Upper lobe of left lung (tissue), 6 donors: ENCODE data around the gene EFNA3. TPM values are rescaled to one million over a fixed set of nuclear protein-coding genes. Genes with fewer than 3 reads are reported as not detected.

Source experiments
- ATAC-seq, 2 donors: fragments of 200-7000 bp; cut with Tn5 transposase; one replicate each; pipeline ENCODE4 v1.9.1; 2022; ENCODE audit warnings: mild to moderate bottlenecking in 2 of 2, moderate library complexity in 2 of 2; ENCODE audit not compliant: low FRiP score in 2 of 2
- DNase-seq, 2 donors: peaks; one replicate each; pipeline ENCODE4 v3.0.0-alpha.2; 2019 to 2020
- H3K27ac ChIP-seq, 4 donors: fragments of 200-600 bp; sonication (generic); one replicate each; pipeline ENCODE4 v1.5.1; 2016 to 2019
- H3K27me3 ChIP-seq, 4 donors: fragments of 200-600 bp; sonication (generic); one replicate each; pipeline ENCODE4 v1.5.1; 2017 to 2019
- H3K36me3 ChIP-seq, 4 donors: fragments of 200-600 bp; sonication (generic); one replicate each; pipeline ENCODE4 v1.5.1; 2016 to 2019
- H3K4me1 ChIP-seq, 4 donors: fragments of 200-600 bp; sonication (generic); one replicate each; pipeline ENCODE4 v1.5.1; 2018 to 2019
- H3K4me3 ChIP-seq, 4 donors: fragments of 200-600 bp; sonication (generic); one replicate each; pipeline ENCODE4 v1.5.1; 2017 to 2019; ENCODE audit warnings: mild to moderate bottlenecking in 2 of 4, moderate library complexity in 1 of 4
- H3K9me3 ChIP-seq, 4 donors: fragments of 200-600 bp; sonication (generic); one replicate each; pipeline ENCODE4 v1.5.1; 2018 to 2019
- EP300 ChIP-seq, 4 donors: sonication (generic); formaldehyde crosslinking; IDR thresholded peaks; one replicate each; pipeline ENCODE4 v1.5.1; 2017; ENCODE audit warnings: antibody characterized with exemption in 4 of 4, control low read depth in 2 of 4
- POLR2A ChIP-seq, 4 donors: fragments of 450-650 bp; IDR thresholded peaks; one replicate each; pipeline ENCODE4 v1.5.1; 2016 to 2017; ENCODE audit warnings: antibody characterized with exemption in 4 of 4, mild to moderate bottlenecking in 2 of 4
- POLR2AphosphoS5 ChIP-seq, 2 donors: sonication (generic); formaldehyde crosslinking; IDR thresholded peaks; one replicate each; pipeline ENCODE4 v1.5.1; 2017; ENCODE audit warnings: antibody characterized with exemption in 2 of 2
- WGBS, 2 donors: methylation state at CpG; one replicate each; pipeline ENCODE4 v1.1.5; 2017 to 2018; 5-methylcytosine and 5-hydroxymethylcytosine counted together
- total RNA-seq, 6 donors: library from RNA; depleted of rRNA in 4 of 6; stranded (reverse); fragments of >200 nt in 4 of 6; gene quantifications; one replicate each; pipeline versions ENCODE4 v1.1.0 to v1.2.1, GENCODE V29; 2016 to 2021
- TF ChIP-seq, protein P1 (sequence below), 6 experiments: fragments of 450-650 bp in 4 of 6; fragments of 200-600 bp in 2 of 6; sonication (generic) in 2 of 6; IDR thresholded peaks; one replicate each; pipeline ENCODE4 v1.5.1; 2016 to 2019; ENCODE audit warnings: antibody characterized with exemption in 6 of 6
- donor health status: DM: no; HTN: no; CAD: no; lungs with moderate emphysema.
- donor health status: DM: no; HTN: yes; CAD: no; lungs with severe emphysema.

EFNA3 gene
- total RNA-seq, 6 donors from 2014 or later: 0.33 to 2.1 (median 1.4) TPM

DNA sequence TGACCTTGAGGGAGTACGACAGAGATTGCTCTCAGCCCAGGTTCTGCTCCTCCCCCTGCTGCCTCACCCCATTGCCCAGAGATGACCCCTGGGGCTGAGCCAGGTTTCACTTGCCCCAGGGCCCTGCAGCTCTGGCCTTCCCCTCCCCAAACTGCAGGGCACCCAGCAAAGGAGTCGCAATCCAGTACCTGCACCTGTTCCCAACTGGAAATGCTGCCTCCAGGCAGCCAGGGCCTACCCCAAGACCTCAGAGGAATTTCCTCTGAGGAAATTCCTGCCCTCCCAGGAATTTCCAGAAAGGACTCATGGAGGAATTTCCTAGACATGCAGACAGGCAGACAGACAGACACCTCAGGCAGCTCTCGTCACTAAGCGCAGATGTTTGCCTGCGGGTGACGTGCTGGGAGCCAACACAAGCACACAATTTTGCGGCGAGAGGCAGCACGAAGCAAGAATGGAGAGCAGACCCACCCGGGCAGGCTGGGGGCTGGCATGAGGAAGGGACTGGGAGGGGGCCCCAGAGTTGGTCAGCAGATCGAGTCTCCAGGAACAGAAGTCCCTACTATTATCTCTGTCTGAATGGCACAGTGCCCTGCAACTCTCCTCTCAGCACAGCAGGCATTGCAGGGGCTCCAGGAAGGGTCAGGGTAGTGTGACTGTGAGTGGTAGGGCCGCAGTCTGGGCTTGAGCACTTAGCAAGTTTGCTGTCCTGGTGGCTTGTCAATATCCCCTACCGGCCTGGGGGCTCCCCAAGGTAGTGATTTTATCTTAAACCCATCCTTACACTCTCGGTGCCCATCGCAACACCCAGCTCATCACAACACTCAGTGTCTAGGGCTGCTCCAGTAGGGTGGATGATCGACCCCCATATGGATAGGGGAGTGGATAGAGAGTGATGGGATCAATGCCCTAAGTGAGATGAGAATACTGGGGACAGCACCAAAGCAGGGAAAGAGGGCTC, 46.1 kb downstream of the EFNA3 start:
- peak in 1 of 2 donors; percentile 69 for DNase-seq
- peaks cover 0 to 5% (median 3%) of the 10 kb centered on the region in 4 donors for H3K27me3 ChIP-seq

DNA sequence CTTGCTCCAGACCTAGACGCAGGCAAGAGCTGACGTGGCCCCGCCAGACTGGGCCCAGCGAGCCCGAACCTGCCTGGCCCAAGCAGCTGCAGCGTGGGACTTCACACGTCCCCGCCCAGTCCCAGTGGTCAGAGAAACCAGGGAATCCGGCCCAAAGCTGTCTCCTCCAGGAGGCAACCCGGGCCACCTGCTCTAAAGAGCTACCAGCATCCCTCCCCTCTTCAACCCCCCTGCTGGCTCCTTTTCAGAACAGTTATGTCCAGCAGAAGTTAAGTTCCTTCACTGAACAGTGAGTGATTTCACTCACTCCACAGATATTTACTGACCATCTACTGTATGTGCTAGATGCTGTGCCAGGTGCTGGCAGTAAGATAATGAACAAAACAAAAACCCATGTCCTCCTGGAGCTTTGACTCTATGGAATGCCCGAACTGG, 46.9 kb downstream of the EFNA3 start:
- peaks cover 35 to 69% (median 54%) of the 10 kb centered on the region in 4 donors for H3K4me1 ChIP-seq
- TF ChIP-seq, protein P1, sequence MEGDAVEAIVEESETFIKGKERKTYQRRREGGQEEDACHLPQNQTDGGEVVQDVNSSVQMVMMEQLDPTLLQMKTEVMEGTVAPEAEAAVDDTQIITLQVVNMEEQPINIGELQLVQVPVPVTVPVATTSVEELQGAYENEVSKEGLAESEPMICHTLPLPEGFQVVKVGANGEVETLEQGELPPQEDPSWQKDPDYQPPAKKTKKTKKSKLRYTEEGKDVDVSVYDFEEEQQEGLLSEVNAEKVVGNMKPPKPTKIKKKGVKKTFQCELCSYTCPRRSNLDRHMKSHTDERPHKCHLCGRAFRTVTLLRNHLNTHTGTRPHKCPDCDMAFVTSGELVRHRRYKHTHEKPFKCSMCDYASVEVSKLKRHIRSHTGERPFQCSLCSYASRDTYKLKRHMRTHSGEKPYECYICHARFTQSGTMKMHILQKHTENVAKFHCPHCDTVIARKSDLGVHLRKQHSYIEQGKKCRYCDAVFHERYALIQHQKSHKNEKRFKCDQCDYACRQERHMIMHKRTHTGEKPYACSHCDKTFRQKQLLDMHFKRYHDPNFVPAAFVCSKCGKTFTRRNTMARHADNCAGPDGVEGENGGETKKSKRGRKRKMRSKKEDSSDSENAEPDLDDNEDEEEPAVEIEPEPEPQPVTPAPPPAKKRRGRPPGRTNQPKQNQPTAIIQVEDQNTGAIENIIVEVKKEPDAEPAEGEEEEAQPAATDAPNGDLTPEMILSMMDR (IDR thresholded peaks at IDR 0.05): no peak
- TF ChIP-seq POLR2A (IDR thresholded peaks at IDR 0.05) (no peak), POLR2AphosphoS5 (IDR thresholded peaks at IDR 0.05) (no peak), EP300 (IDR thresholded peaks at IDR 0.05) (no peak)
- peak in 1 of 2 donors; percentile 67 for DNase-seq

More for the DNA sequence above, 46.1 kb downstream of the EFNA3 start:
- H3K27ac ChIP-seq: peak overlapping the region; percentile 83 to 98 (median 98)
- no peaks in the 10 kb centered on the region for H3K9me3 ChIP-seq
- TF ChIP-seq EP300 (IDR thresholded peaks at IDR 0.05) (peak in 1 of 4 donors; percentile 56), POLR2A (IDR thresholded peaks at IDR 0.05) (peak in 2 of 4 donors; percentile 18), POLR2AphosphoS5 (IDR thresholded peaks at IDR 0.05) (peak in 1 of 2 donors; percentile 25)
- TF ChIP-seq, protein P1 (IDR thresholded peaks at IDR 0.05): no peak
- H3K36me3 ChIP-seq: no peaks in the 10 kb centered on the region
- WGBS, 2 donors: 55 to 78% methylated on average over 13 to 15 of the region's 16 CpGs
- peaks cover 35 to 70% (median 58%) of the 10 kb centered on the region in 4 donors for H3K4me1 ChIP-seq
- ATAC-seq: no peak
- no peak overlapping the region for H3K4me3 ChIP-seq

DNA sequence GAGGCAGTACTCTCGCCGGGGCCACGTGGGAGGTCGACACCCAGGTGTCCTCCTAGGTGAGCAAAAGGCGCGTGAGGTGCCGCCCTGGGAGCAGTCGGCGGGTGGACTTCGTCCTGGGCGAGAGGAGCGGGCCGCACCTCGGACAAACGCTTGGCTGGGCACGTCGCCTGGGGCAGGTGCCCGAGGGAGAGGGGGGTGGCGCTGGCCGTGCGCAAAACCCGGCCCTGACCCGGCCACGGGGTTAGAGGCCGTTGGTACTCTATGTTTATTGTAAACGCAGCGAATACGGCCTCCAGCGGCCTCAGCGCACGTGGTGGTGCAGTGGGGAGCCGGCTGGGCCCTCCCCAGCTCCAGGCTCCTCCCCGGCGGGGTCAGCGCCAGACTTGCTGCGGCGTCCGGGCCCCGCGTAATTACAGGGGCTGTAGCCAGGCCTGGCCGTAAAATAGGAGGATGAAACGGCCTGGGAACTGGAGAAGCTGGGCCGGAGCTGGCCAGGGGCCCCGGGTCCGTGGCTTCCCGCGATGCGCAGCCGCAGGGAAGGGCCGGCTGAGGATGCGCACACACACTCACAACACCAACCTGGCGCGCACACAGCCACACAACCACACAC, 47.4 kb downstream of the EFNA3 start:
- 29 to 42% methylated on average over 24 to 48 of the region's 53 CpGs for WGBS, 2 donors
- Histone ChIP-seq H3K27ac (peak overlapping the region; percentile 83 to 98 (median 98)), H3K36me3 (peaks cover 0 to 2% (median under 1%) of the 10 kb centered on the region in 4 donors), H3K27me3 (peaks cover 0 to 5% (median 3%) of the 10 kb centered on the region in 4 donors), H3K9me3 (no peaks in the 10 kb centered on the region), H3K4me1 (peaks cover 36 to 67% (median 52%) of the 10 kb centered on the region in 4 donors), H3K4me3 (peak overlapping the region in 3 of 4 donors; percentile 55 to 77 (median 66))
- peak; percentile 44 to 66 for ATAC-seq
- DNase-seq: peak; percentile 77 to 91
- TF ChIP-seq EP300 (IDR thresholded peaks at IDR 0.05) (peak in 1 of 4 donors; percentile 4), POLR2A (IDR thresholded peaks at IDR 0.05) (peak in 2 of 4 donors; percentile 4 to 15), POLR2AphosphoS5 (IDR thresholded peaks at IDR 0.05) (peak in 1 of 2 donors; percentile 18)
- TF ChIP-seq, protein P1 (IDR thresholded peaks at IDR 0.05): peak in 2 of 6 experiments; percentile 8 to 10

More for the DNA sequence above, 46.9 kb downstream of the EFNA3 start:
- peaks cover 0 to 5% (median 3%) of the 10 kb centered on the region in 4 donors for H3K27me3 ChIP-seq
- H3K36me3 ChIP-seq: no peaks in the 10 kb centered on the region
- H3K9me3 ChIP-seq: no peaks in the 10 kb centered on the region
- peak overlapping the region; percentile 83 to 98 (median 98) for H3K27ac ChIP-seq
- 73 to 79% methylated on average over 10 to 11 of the region's 11 CpGs for WGBS, 2 donors
- peak overlapping the region in 1 of 4 donors; percentile 66 for H3K4me3 ChIP-seq
- ATAC-seq: no peak

DNA sequence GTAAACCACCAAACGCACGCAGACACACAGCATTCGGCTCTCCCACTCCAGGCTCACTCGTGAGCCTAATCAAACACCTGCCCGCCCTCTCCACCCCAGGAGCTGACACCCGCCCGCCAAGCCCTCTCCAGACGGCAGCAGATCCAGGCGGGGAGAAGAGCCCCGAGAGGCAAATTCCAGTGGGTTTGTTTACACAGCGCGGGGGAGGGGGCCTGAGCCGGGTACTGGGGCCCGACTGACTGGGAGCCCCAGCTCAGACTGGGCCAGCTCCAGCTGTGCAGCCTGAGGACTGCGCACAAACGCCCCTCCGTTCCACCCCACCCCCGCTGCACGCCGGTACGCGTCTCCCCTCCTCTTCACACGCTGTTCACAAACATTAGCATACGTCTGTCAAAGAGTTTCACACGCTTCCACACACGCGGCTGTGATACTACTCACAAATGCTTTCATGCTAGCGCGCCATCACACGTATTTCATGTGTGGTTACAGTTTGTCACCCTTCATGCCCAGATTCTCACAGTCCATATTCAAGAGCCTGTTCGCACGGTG, 48.0 kb downstream of the EFNA3 start:
- H3K9me3 ChIP-seq: no peaks in the 10 kb centered on the region
- H3K36me3 ChIP-seq: peaks cover 0 to 8% (median 5%) of the 10 kb centered on the region in 4 donors
- WGBS, 2 donors: 5 to 6% methylated on average over 18 to 20 of the region's 32 CpGs
- peak overlapping the region in 3 of 4 donors; percentile 55 to 77 (median 66) for H3K4me3 ChIP-seq
- H3K27ac ChIP-seq: peak overlapping the region; percentile 83 to 98 (median 98)
- peaks cover 42 to 70% (median 58%) of the 10 kb centered on the region in 4 donors for H3K4me1 ChIP-seq
- H3K27me3 ChIP-seq: peaks cover 0 to 5% (median 3%) of the 10 kb centered on the region in 4 donors
- ATAC-seq (peak; percentile 58 to 83), DNase-seq (peak; percentile 88 to 90)
- TF ChIP-seq EP300 (IDR thresholded peaks at IDR 0.05) (peak in 2 of 4 donors; percentile 8 to 20), POLR2A (IDR thresholded peaks at IDR 0.05) (peak in 2 of 4 donors; percentile 5 to 21), POLR2AphosphoS5 (IDR thresholded peaks at IDR 0.05) (no peak)
- TF ChIP-seq, protein P1 (IDR thresholded peaks at IDR 0.05): peak in 1 of 6 experiments; percentile 18
